ENCODE measurements around the gene KIRREL3.

- TF ChIP-seq CTCF (IDR thresholded peaks at IDR 0.05) (no peak), POLR2AphosphoS5 (IDR thresholded peaks at IDR 0.05) (no peak)
These were observed 344.8 kb downstream of the KIRREL3 start for GRCh38 chr11:126655807-126656128.
